PC-3 (cell line): Measurements from ENCODE around the gene ACKR2.

Experiments
- EZH2 ChIP-seq: fragments of 300-600 bp; sonication (generic); IDR thresholded peaks from one replicate; pipeline ENCODE4 v1.6.1; 2017; ENCODE audit warnings: antibody characterized with exemption, mild to moderate bottlenecking, low read length; ENCODE audit not compliant: unreplicated experiment
- EZH2phosphoT487 ChIP-seq: fragments of 300-600 bp; sonication (generic); IDR thresholded peaks from 2 replicates; pipeline ENCODE4 v1.6.1; 2018; ENCODE audit warnings: mild to moderate bottlenecking, antibody characterized with exemption, low read length, borderline replicate concordance
- TF ChIP-seq, protein P1 (sequence below): fragments of 300-600 bp; sonication (generic); conservative IDR thresholded peaks from 2 replicates; pipeline ENCODE4 v1.5.1; 2017; ENCODE audit warnings: antibody characterized with exemption, low read depth, mild to moderate bottlenecking, low read length

GRCh38 chr3:42773409-42773751, 35.9 kb upstream of the ACKR2 start:
- TF ChIP-seq EZH2phosphoT487 (no peak), EZH2 (no peak)
- TF ChIP-seq, protein P1, sequence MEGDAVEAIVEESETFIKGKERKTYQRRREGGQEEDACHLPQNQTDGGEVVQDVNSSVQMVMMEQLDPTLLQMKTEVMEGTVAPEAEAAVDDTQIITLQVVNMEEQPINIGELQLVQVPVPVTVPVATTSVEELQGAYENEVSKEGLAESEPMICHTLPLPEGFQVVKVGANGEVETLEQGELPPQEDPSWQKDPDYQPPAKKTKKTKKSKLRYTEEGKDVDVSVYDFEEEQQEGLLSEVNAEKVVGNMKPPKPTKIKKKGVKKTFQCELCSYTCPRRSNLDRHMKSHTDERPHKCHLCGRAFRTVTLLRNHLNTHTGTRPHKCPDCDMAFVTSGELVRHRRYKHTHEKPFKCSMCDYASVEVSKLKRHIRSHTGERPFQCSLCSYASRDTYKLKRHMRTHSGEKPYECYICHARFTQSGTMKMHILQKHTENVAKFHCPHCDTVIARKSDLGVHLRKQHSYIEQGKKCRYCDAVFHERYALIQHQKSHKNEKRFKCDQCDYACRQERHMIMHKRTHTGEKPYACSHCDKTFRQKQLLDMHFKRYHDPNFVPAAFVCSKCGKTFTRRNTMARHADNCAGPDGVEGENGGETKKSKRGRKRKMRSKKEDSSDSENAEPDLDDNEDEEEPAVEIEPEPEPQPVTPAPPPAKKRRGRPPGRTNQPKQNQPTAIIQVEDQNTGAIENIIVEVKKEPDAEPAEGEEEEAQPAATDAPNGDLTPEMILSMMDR: no peak
